Adipocyte (in vitro differentiated cells): ENCODE data around the gene DENND1A.

ENCODE experiments used
- DNase-seq: peaks from one replicate; pipeline ENCODE4 v3.0.0-alpha.2; 2015; ENCODE audit warnings: low read depth
- H3K27me3 ChIP-seq: replicated peaks from 2 replicates; pipeline ENCODE4 v1.7.0; 2013; ENCODE audit warnings: mild to moderate bottlenecking, low read length, moderate library complexity; ENCODE audit not compliant: control insufficient read depth, insufficient read depth
- H3K36me3 ChIP-seq: 2 replicates; pipeline ENCODE4 v1.7.0; 2013; ENCODE audit warnings: low read length, mild to moderate bottlenecking, moderate library complexity; ENCODE audit not compliant: control insufficient read depth, insufficient read depth, severe bottlenecking
- H3K4me1 ChIP-seq: 2 replicates; pipeline ENCODE4 v1.7.0; 2013; ENCODE audit warnings: mild to moderate bottlenecking, low read length, moderate library complexity; ENCODE audit not compliant: control insufficient read depth, insufficient read depth
- H3K4me3 ChIP-seq: 2 replicates; pipeline ENCODE4 v1.7.0; 2013; ENCODE audit warnings: mild to moderate bottlenecking, low read length, moderate library complexity
- H3K9ac ChIP-seq: 2 replicates; pipeline ENCODE4 v1.7.0; 2013; ENCODE audit warnings: mild to moderate bottlenecking, low read length, moderate library complexity
- H3K9me3 ChIP-seq: 2 replicates; pipeline ENCODE4 v1.7.0; 2013; ENCODE audit warnings: mild to moderate bottlenecking, low read length, moderate library complexity; ENCODE audit not compliant: control insufficient read depth

Gene DENND1A

DNA sequence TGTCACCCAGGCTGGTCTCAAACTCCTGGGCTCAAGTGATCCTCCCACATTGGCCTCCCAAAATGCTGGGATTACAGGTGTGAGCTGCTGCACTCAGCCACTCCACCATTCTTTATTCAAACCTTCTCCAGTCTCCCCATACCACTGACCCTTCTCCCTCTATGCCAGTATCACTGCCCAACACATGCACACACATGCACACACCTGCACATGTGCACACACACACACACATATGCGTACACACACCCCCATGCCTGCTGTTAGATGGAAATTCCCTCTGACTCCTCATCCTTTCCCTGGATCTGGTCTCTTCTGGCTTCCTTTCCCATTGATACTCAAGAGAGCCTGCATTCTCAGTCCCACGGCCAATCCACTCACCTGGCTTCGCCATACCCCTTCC is 404.0 kb downstream of the DENND1A start:
- no peak overlapping the region for H3K9ac ChIP-seq
- no peak for DNase-seq

DNA sequence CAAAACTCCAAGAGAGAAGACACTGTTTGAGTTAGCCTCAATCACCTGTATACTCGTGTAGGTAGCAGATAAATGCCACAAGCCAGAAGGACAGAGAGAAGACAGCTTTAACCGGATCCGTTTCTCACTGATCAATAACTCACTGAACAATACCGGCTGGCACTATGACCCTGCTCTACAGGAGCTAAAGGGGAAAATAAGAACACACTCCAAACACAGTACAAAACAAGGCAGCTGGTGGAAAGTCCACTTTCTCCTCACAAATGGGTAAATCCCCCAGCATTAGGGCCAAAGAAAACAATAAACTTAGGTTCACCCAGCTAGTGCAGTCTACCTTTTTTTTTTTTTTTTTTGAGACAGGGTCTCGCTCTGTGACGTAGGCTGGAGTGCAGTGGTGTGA is 404.5 kb downstream of the DENND1A start:
- Histone ChIP-seq H3K9me3 (peaks cover 4% of the 10 kb centered on the region), H3K9ac (no peak overlapping the region), H3K27me3 (no peaks in the 10 kb centered on the region), H3K4me3 (no peak overlapping the region), H3K4me1 (no peaks in the 10 kb centered on the region), H3K36me3 (no peaks in the 10 kb centered on the region)
- DNase-seq: no peak

More for the DNA sequence above, 404.0 kb downstream of the DENND1A start:
- Histone ChIP-seq H3K27me3 (no peaks in the 10 kb centered on the region), H3K4me3 (no peak overlapping the region), H3K4me1 (no peaks in the 10 kb centered on the region), H3K9me3 (peaks cover 4% of the 10 kb centered on the region), H3K36me3 (no peaks in the 10 kb centered on the region)

DNA sequence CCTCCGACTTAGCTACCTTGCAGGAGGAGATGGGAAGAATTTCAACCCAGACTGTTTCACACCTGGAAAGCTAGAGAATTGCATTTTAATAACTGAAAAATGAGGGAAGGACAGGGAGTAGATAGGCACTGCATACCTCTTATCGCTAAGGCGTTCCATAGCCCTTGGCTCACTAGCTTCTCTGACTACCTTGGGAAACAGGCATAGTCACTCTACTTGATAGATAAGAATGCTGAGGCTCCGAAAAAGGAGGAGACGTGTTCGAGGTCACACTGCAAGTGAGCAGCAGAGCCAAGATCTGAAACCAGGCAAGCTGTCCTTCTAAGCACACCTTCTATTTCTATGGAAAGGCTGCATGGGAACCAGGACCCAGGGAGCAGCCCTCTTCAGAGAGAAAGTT is 405.1 kb downstream of the DENND1A start:
- Histone ChIP-seq H3K36me3 (no peaks in the 10 kb centered on the region), H3K9ac (no peak overlapping the region), H3K9me3 (no peaks in the 10 kb centered on the region), H3K27me3 (no peaks in the 10 kb centered on the region), H3K4me3 (no peak overlapping the region), H3K4me1 (no peaks in the 10 kb centered on the region)
- DNase-seq: no peak

DNA sequence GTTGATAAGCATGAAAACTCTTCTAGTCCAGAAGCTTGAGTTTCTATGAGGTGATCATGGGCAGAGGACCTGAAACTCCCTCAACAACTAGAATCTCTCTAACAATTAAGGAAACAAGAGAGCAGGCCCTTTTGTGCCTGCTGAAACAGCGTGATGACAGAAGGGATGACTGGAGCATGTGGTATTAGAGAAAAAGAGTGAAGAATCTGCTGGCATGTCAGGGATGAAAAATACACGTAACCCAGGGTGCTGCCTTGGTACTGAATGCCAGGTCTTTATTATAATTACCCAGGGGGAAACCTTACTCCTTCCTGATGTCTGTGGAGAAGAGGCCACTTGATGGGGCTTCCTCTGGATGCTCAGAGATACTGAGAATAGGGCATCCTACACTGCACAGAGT is 406.1 kb downstream of the DENND1A start:
- Histone ChIP-seq H3K4me3 (no peak overlapping the region), H3K4me1 (no peaks in the 10 kb centered on the region), H3K9me3 (no peaks in the 10 kb centered on the region), H3K9ac (no peak overlapping the region), H3K36me3 (no peaks in the 10 kb centered on the region), H3K27me3 (no peaks in the 10 kb centered on the region)
- no peak for DNase-seq

DNA sequence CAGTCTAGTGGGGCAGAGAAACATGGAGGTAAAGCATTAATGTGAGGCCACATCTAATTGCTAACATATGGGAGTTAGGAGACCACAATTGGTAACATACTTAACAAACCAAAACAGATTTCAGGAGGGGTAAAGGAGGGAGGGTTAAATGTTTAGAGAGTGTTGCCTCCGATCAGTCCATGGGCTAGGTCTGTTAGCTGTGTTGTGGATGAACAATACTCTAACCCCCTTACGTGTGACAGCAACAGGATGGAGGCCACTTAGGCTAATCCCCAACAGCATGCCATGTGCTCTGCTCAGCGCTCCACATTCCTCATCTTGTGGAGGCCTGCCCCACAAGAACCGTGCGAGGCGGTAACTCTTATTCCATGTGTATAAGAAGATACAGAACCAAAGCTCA is 406.9 kb downstream of the DENND1A start:
- H3K9me3 ChIP-seq: no peaks in the 10 kb centered on the region
- H3K4me3 ChIP-seq: no peak overlapping the region
- H3K9ac ChIP-seq: no peak overlapping the region
- H3K36me3 ChIP-seq: no peaks in the 10 kb centered on the region
- peak; percentile 32 for DNase-seq
- no peaks in the 10 kb centered on the region for H3K4me1 ChIP-seq
- no peaks in the 10 kb centered on the region for H3K27me3 ChIP-seq

DNA sequence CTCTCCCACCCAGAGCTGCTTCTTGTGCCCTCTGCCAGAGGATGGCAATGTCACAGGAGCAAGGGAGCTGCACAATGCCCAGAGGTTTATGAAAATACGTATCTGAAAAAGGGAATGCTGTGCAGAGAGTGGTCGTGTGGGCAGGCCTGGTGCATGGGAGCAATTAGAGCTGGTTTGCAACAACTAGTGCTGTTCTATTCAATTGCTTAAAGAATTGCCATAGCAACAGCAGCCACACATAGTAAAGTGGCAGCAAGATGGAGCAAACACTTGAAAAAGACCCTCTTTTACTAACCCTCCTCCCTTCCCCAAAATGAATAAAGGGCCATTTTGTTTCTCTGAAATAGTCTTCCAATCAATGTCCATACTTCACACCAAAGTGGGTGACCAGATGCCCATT is 407.7 kb downstream of the DENND1A start:
- Histone ChIP-seq H3K4me1 (no peaks in the 10 kb centered on the region), H3K9ac (no peak overlapping the region), H3K4me3 (no peak overlapping the region), H3K9me3 (no peaks in the 10 kb centered on the region), H3K36me3 (no peaks in the 10 kb centered on the region), H3K27me3 (no peaks in the 10 kb centered on the region)
- DNase-seq: no peak

DNA sequence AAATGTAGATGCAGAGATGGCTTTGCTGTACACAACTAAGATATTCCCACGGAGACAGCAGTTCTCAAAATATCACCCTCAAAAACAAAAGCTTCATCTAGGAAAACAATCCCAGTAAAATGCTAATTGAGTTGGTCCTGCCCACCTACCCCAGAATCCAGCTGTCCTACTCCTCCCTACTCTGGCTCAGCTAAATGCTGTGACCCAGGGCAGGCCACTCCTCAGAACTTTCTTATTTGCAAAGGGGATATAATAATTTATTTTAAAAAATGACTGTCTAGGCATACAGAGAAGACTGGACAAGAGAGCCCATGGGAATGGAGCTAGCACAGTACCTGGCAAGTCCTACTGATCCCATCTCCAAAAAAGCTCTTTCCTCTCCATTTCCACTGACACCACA is 411.6 kb downstream of the DENND1A start:
- H3K4me3 ChIP-seq: no peak overlapping the region
- H3K9me3 ChIP-seq: no peaks in the 10 kb centered on the region
- H3K9ac ChIP-seq: no peak overlapping the region
- no peaks in the 10 kb centered on the region for H3K4me1 ChIP-seq
- no peak for DNase-seq
- no peaks in the 10 kb centered on the region for H3K36me3 ChIP-seq
- no peaks in the 10 kb centered on the region for H3K27me3 ChIP-seq

DNA sequence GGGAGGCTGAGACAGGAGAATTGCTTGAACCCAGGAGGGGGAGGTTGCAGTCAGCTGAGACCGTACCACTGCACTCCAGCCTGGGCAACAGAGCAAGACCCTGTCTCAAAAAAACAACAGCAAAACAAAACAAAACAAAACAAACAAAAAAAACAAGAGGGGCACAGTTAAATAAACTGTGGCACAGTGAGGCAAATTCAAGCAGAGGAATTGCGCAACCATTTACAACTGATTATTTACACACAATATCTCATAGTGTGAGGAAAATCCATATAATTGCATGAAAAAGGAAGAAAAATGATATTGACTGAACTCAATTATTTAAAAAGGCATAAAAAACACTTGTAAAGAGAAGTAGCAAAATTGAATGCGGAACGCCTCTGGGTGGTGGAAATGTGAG is 412.4 kb downstream of the DENND1A start:
- H3K36me3 ChIP-seq: no peaks in the 10 kb centered on the region
- peak; percentile 49 for DNase-seq
- no peaks in the 10 kb centered on the region for H3K9me3 ChIP-seq
- H3K27me3 ChIP-seq: no peaks in the 10 kb centered on the region
- no peak overlapping the region for H3K4me3 ChIP-seq
- no peaks in the 10 kb centered on the region for H3K4me1 ChIP-seq
- H3K9ac ChIP-seq: no peak overlapping the region

DNA sequence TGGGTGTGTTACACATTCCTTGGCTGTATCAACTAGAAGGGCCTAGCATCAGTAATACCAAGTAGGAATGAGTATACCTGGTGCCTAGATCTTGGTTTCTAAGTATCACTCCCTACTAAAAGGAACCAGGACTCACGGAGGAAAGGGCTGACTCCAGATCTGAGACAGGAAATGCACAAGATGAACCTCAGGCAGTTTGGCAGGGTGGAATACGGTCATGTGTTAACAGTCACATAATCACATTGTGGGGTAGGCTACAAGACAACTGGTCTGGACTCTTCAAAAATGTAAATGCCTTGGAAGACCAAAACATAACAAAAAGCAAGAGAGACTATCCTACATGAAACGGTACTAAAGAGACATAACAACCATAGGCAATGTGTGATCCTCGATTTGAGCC is 415.2 kb downstream of the DENND1A start:
- no peaks in the 10 kb centered on the region for H3K36me3 ChIP-seq
- H3K27me3 ChIP-seq: no peaks in the 10 kb centered on the region
- H3K4me3 ChIP-seq: no peak overlapping the region
- H3K9me3 ChIP-seq: no peaks in the 10 kb centered on the region
- no peak for DNase-seq
- no peaks in the 10 kb centered on the region for H3K4me1 ChIP-seq
- H3K9ac ChIP-seq: no peak overlapping the region

DNA sequence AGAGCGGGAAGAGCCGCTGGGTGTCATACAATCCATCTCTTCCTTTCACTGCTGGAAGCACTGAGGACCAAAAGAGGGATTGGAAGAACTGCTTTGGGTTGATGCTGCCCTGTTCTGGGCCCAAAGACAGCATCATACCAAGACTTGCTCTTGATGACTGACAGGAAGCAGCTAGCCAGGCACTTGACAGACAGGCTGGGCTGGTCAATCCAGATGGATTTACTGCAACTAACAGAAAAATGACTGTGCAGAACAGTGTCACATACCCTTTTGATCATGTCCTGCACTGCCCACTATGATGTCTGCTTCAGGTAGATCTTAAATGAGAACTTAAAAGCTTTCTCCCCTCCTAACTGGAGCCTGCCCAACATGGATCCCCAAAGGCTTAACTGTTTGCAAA is 416.4 kb downstream of the DENND1A start:
- no peaks in the 10 kb centered on the region for H3K27me3 ChIP-seq

DNA sequence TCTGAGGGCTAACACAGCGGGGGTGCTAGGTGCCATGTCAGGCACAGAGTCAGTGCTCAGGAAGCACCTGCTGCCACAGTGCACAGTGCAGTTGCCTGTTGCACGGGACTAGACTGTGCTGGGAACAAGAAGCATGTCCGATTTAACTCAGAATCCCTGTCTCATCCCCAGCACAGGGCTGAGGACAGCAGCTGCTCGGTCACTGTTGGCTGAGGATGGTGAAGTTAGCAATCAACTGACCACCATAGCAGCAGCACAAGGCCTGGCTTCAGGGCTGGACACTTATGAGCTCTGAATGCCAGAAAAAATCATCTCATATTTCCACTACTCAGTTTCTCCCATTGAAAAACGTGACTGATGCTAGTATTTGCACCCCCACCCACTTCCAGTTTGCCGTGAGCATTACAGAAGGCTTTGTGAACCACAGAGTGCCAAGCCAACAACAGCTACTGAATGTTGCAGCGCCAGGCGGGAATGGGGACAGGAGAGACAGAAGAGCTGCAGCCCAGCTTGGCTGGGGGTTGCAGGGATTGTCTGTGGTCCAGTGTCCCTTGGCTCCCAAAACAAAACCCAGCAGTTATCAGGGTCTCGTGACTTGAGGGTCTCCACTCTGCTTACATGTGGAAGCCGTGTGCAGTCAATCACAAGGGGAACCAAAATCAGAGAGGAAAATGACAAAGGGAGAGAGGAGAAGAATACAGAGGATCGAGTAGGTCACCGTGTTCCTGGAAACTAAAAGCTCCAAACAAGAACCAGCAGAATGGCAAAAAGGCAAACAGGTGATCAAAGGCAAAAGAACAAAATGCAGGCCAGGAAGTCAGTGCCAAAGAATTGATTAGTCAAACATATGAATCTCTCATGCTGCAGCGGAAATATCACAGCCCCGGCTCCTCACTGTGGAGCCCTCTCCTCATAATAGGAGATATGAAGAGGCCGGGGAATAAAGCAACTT is 418.3 kb downstream of the DENND1A start:
- DNase-seq: no peak
- H3K36me3 ChIP-seq: no peaks in the 10 kb centered on the region
- no peaks in the 10 kb centered on the region for H3K4me1 ChIP-seq
- no peaks in the 10 kb centered on the region for H3K27me3 ChIP-seq
- no peak overlapping the region for H3K9ac ChIP-seq
- no peaks in the 10 kb centered on the region for H3K9me3 ChIP-seq
- no peak overlapping the region for H3K4me3 ChIP-seq

More for the DNA sequence above, 416.4 kb downstream of the DENND1A start:
- H3K4me1 ChIP-seq: no peaks in the 10 kb centered on the region
- no peaks in the 10 kb centered on the region for H3K9me3 ChIP-seq
- no peak overlapping the region for H3K4me3 ChIP-seq
- no peaks in the 10 kb centered on the region for H3K36me3 ChIP-seq
- no peak overlapping the region for H3K9ac ChIP-seq
- DNase-seq: no peak

DNA sequence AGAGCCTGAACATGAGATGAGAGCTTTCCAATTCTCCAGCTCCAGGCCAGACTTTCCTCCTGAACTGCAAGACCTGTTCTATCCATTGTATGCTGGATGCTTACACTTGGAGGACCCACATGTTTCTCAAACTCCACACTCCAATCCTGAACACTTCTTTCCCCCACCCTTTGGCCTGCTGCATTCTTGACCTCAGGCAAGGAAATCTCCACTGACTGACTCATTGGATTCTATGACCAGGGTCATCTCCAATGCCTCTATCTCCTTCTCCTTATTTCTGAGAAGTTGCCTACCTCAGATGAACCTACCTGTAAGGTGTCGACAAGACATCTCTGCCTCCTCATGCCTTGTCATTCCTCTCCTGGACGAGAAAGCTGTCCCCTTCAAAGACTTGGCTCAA is 420.3 kb downstream of the DENND1A start:
- no peak overlapping the region for H3K9ac ChIP-seq
- H3K36me3 ChIP-seq: no peaks in the 10 kb centered on the region
- H3K4me1 ChIP-seq: no peaks in the 10 kb centered on the region
- H3K27me3 ChIP-seq: no peaks in the 10 kb centered on the region
- DNase-seq: no peak
- no peak overlapping the region for H3K4me3 ChIP-seq
- H3K9me3 ChIP-seq: no peaks in the 10 kb centered on the region
